Esophagus (tissue), 2 donors: ENCODE data around the gene PLAAT3. TPM values are rescaled to one million over a fixed set of nuclear protein-coding genes. Genes with fewer than 3 reads are reported as not detected.
"Not testable (repeated sequence)": the region's sequence is repeated elsewhere in the genome, so short reads cannot be mapped to it uniquely, and the experiment has no call there.

Source experiments
- H3K27ac ChIP-seq, 2 donors: one replicate each; pipeline ENCODE4 v1.5.1; 2013; ENCODE audit warnings: low read depth in 2 of 2, mild to moderate bottlenecking in 2 of 2, inconsistent platforms in 1 of 2, low read length in 1 of 2, moderate library complexity in 1 of 2
- H3K27me3 ChIP-seq, 2 donors: one replicate each; pipeline ENCODE4 v1.6.1; 2013; ENCODE audit warnings: low read length in 2 of 2, control low read depth in 1 of 2, mild to moderate bottlenecking in 1 of 2; ENCODE audit not compliant: insufficient read depth in 2 of 2, control insufficient read depth in 1 of 2
- H3K36me3 ChIP-seq, 2 donors: one replicate each; pipeline ENCODE4 v1.6.1; 2013; ENCODE audit warnings: low read length in 1 of 2; ENCODE audit not compliant: control insufficient read depth in 2 of 2, insufficient read depth in 2 of 2
- H3K4me1 ChIP-seq, 2 donors: one replicate each; pipeline ENCODE4 v1.6.1; 2013; ENCODE audit warnings: low read length in 1 of 2; ENCODE audit not compliant: control insufficient read depth in 2 of 2, insufficient read depth in 2 of 2
- H3K4me3 ChIP-seq, 2 donors: one replicate each; pipeline ENCODE4 v1.5.1; 2013; ENCODE audit warnings: low read length in 2 of 2, mild to moderate bottlenecking in 2 of 2, low read depth in 1 of 2, moderate library complexity in 1 of 2
- H3K9me3 ChIP-seq, 2 donors: one replicate each; pipeline ENCODE4 v1.6.1; 2013; ENCODE audit warnings: mild to moderate bottlenecking in 2 of 2, low read depth in 1 of 2, low read length in 1 of 2, moderate library complexity in 1 of 2; ENCODE audit not compliant: control insufficient read depth in 2 of 2, insufficient read depth in 1 of 2
- WGBS, 2 donors: extraction: QIAGEN DNeasy Blood & Tissue Kit; methylation state at CpG; one replicate each; pipeline ENCODE4 v1.1.7; 2013; 5-methylcytosine and 5-hydroxymethylcytosine counted together
- polyA plus RNA-seq, 2 donors: library from polyadenylated mRNA; stranded (reverse); fragments of 200-250 nt; gene quantifications; one replicate each; pipeline ENCODE4 v1.2.3, GENCODE V29; 2013
- donor health status: healthy with polysubstance abuse.
- donor health status: Bipolar disorder and iron deficiency.

The PLAAT3 gene
- polyA plus RNA-seq, 2 donors: 3.1 to 8.9 TPM

DNA sequence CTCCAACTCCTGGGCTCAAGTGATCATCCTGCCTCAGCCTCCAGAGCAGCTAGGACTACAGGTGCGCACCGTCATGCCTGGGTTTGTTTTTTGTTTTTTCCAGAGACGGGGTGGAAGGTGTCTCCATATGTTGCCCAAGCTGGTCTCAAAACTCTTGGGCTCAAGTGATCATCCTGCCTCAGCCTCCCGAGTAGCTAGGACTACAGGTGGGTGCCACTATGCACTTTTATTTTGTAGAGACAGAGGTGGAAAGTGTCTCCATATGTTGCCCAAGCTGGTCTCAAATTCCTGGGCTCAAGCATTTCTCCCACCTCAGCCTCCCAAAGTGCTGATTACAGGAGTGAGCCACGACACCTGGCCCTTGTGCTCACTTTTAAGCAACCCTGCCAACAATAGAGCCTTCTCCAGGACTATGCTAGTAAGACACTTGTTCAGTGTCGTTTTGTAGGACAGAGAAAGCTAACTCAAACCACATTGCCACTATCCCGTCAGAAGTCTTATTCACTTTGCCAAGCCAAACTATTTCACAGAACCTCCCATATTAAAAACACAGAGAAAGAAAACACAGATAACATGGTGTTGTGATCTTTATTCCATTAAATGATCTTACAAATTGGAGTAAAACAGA lies 9.4 kb upstream of the PLAAT3 start:
- H3K4me1 ChIP-seq: no peaks in the 10 kb centered on the region
- no peaks in the 10 kb centered on the region for H3K27me3 ChIP-seq
- no peak overlapping the region for H3K27ac ChIP-seq
- no peak overlapping the region for H3K4me3 ChIP-seq
- WGBS, 2 donors: 52 to 58% methylated on average over 7 of the region's 7 CpGs
- H3K36me3 ChIP-seq: no peaks in the 10 kb centered on the region
- H3K9me3 ChIP-seq: no peaks in the 10 kb centered on the region

DNA sequence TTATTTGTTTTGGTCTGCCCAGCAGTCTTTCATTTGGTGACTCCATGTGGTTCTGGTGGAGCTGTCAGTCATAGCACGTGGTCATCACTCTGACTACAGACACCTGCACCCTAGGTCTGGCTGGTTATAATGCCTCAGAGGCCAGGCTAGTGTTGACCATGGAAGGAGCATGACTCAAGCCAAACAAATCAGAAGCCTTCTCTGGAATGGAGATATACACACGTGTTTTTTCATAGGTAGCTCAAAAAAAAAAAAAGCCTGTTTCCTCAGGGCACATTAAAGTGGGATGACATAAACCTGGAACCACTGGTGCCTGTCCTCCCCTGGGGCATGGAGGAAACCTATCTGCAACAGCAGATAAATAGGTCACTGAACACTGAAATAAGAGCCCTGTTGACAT lies 8.1 kb upstream of the PLAAT3 start:
- WGBS, 2 donors: 36 to 38% methylated on average over 2 of the region's 2 CpGs
- no peaks in the 10 kb centered on the region for H3K27me3 ChIP-seq
- no peaks in the 10 kb centered on the region for H3K9me3 ChIP-seq
- no peaks in the 10 kb centered on the region for H3K4me1 ChIP-seq
- H3K36me3 ChIP-seq: no peaks in the 10 kb centered on the region
- H3K27ac ChIP-seq: no peak overlapping the region
- H3K4me3 ChIP-seq: no peak overlapping the region

DNA sequence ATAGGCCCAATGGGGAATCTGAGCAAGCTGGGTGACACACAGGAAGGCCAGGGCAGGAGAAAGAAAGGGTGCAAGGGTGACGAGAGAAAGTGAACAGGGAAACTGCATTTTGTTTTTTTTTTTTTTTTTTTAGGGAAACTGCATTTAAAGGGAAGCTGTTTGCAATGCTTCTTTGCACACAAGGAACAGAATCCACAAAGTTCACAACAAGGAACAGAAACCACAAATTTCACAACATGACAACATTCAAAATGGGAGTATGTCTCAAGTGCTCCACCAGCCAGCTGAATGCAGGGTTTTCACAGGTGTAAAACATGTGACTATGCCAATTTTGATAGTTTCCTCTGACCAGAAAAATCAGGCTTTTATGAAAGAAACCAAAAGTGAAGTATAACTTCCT lies 6.8 kb upstream of the PLAAT3 start:
- Histone ChIP-seq H3K9me3 (no peaks in the 10 kb centered on the region), H3K27me3 (no peaks in the 10 kb centered on the region), H3K27ac (no peak overlapping the region), H3K4me1 (no peaks in the 10 kb centered on the region), H3K36me3 (no peaks in the 10 kb centered on the region), H3K4me3 (no peak overlapping the region)
- 82 to 85% methylated on average over 1 of the region's 1 CpG for WGBS, 2 donors

DNA sequence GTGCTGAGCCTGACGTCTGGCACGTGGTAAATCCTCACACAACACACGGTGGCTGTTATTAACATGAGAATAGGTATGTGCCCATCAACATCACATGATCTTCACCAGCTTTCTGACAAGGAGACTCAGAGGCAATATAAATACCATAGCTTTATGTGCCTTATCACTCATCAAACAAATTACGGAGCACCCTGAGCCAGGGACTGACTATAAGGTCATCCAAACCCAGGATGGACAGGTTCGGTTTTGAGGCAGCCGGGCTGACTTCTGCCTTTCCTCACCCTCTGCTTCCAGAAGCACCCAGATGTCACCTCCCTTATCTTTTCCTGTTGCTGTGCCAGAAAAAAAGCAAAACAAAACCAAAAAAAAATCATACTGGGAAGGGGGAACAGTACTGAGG lies 5.7 kb upstream of the PLAAT3 start:
- Histone ChIP-seq H3K4me3 (no peak overlapping the region), H3K36me3 (no peaks in the 10 kb centered on the region), H3K9me3 (no peaks in the 10 kb centered on the region), H3K27ac (no peak overlapping the region), H3K27me3 (no peaks in the 10 kb centered on the region), H3K4me1 (no peaks in the 10 kb centered on the region)
- 58 to 73% methylated on average over 6 of the region's 6 CpGs for WGBS, 2 donors

DNA sequence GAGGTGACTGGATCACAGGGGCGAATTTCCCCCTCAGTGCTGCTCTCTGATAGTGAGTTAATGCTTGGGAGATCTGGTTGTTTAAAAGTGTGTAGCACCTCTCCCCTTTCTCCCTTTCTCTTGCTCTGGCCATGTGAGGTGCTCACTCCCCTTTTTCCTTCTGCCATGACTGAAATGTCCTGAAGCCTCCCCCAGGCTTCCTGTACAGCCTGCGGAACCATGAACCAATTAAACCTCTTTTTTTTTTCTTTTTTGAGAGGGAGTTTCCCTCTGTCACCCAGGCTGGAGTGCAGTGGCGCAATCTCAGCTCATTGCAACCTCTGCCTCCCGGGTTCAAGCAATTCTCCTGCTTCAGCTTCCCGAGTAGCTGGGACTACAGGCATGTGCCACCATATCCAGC lies 3.5 kb upstream of the PLAAT3 start:
- H3K9me3 ChIP-seq, H3K36me3 ChIP-seq, H3K27ac ChIP-seq, H3K4me1 ChIP-seq, H3K4me3 ChIP-seq, H3K27me3 ChIP-seq: not testable (repeated sequence)
- 92 to 93% methylated on average over 5 of the region's 5 CpGs for WGBS, 2 donors

DNA sequence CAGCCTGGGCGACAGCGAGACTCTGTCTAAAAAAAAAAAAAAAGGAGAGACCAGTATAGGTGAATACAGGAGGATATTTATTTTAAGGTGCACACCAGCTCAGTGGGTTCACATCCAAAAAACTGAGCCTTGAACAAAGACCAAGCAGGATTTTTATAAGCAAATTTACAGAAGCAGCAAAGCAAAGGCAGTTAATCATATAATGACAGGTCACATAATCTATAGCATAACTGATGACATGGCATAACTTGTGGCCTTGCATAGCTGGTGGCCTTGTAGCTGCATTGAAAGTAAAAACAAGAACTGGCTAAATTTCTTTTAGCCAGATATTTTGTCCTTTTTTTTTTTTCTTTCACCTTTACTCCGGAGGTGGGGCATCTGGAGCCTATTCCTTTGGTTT lies 2.7 kb upstream of the PLAAT3 start:
- H3K36me3 ChIP-seq: no peaks in the 10 kb centered on the region
- no peak overlapping the region for H3K4me3 ChIP-seq
- no peaks in the 10 kb centered on the region for H3K4me1 ChIP-seq
- H3K27ac ChIP-seq: no peak overlapping the region
- no peaks in the 10 kb centered on the region for H3K9me3 ChIP-seq
- 60 to 83% methylated on average over 1 to 3 of the region's 3 CpGs for WGBS, 2 donors
- no peaks in the 10 kb centered on the region for H3K27me3 ChIP-seq

DNA sequence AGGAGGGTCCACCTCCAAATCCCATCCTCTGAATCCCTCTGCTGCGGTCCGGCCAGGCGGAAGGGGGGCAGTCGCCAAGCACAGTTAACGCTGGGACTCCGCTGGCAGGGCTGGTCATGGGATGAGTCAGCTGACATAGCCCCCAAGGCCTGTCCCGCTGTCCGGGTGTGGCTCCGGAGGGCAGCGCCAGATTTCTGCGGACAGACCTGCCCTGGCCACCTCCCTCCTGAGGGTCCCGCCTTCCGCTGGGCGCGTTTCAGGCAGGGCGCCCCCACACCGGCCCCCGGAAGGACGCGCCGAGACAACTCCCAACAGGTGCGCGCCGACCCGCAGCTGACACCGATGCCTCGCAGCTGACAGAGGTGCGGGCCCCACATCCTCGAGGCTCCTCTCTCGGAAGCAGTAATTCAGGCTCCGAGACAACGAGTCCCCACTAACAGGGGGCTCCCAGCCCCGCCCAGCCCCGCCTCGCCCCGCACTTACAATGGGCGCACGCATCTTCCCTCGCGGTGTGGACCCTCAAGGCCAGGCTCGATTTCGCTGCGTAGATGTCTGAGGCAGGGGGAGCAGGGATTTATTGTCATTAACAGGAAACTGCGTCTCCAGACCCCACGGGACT lies 607 bp downstream of the PLAAT3 start:
- Histone ChIP-seq H3K36me3 (no peaks in the 10 kb centered on the region), H3K9me3 (no peaks in the 10 kb centered on the region), H3K4me3 (peak overlapping the region; percentile 46 to 53), H3K4me1 (no peaks in the 10 kb centered on the region), H3K27me3 (no peaks in the 10 kb centered on the region), H3K27ac (peak overlapping the region; percentile 24 to 56)
- WGBS, 2 donors: 1 to 2% methylated on average over 45 of the region's 45 CpGs

DNA sequence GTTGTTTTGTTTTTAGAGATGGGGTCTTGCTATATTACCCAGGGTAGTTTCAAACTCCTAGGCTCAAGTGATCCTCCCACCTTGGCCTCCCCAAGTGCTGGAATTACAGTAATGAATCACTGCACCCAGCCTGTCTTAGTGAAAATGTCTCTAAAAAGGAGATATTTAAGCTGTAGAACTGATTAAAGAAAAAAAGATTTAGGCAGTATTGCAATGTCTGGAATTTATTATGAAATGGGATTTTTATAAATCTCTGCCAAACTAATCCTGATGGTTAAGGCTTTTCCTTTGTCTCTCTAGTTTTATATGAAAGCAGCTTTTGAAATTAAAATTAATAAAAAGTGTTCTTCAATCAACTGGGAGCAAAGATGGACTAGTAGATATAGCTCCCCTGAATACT lies 2.1 kb downstream of the PLAAT3 start:
- no peak overlapping the region for H3K27ac ChIP-seq
- H3K36me3 ChIP-seq: no peaks in the 10 kb centered on the region
- H3K9me3 ChIP-seq: no peaks in the 10 kb centered on the region
- H3K4me1 ChIP-seq: no peaks in the 10 kb centered on the region
- no peaks in the 10 kb centered on the region for H3K27me3 ChIP-seq
- no peak overlapping the region for H3K4me3 ChIP-seq

DNA sequence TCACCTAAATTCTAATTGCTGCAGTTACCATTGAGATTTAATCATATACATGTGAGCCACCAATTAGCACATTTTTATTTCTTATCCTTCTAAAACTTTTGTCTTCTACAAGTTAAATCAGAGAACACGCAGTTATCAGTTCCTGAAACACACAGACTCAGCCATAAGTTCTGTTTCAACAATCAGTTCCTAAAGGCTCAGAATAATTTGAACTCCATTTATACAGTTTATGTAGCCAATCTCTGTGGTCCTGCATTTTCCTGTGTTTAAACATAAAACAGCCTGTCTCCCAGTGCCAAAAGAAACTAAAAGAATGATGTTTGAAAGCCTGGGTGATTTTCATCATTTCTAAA lies 2.9 kb downstream of the PLAAT3 start:
- 83 to 88% methylated on average over 1 of the region's 1 CpG for WGBS, 2 donors

DNA sequence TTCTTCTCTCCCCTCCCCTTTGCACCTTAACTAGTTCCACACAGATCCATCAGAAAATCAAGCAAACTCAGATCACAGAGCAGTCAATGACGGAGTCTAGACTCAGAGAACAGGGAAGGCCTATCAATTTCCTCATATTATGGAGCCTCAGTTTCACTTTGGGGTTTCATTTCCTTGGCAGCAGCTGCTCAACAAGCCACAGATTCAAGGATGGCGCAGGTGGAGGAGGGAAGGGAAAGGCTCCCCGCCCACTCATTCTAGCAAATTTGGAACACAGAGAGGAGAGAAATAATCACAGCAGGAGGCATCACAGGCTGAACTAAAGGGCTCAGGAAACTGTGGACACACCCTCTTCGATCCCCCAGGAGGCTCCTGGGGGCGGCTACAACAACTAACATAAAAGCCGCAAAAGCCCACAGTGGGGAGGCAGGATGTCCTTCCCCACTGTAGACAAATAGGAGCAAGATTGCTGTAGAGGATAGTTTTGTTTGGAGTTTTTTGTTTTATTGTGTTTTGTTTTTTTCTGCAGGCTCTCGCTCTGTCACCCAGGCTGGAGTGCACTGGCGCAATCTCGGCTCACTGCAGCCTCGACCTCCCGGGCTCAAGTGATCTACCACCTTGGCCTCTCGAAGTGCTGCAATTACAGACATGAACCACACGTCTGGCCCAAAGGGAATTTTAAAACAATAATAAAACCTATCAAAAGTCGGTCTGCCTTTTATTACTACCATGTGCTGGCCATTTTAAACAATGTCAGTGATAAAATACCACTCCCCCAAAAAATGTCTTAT lies 3.4 kb downstream of the PLAAT3 start:
- H3K27ac ChIP-seq: no peak overlapping the region
- H3K4me3 ChIP-seq: no peak overlapping the region
- no peaks in the 10 kb centered on the region for H3K36me3 ChIP-seq
- H3K9me3 ChIP-seq: no peaks in the 10 kb centered on the region
- no peaks in the 10 kb centered on the region for H3K4me1 ChIP-seq
- H3K27me3 ChIP-seq: no peaks in the 10 kb centered on the region
- 74 to 79% methylated on average over 14 of the region's 14 CpGs for WGBS, 2 donors

More for the DNA sequence above, 2.9 kb downstream of the PLAAT3 start:
- Histone ChIP-seq H3K4me1 (no peaks in the 10 kb centered on the region), H3K4me3 (no peak overlapping the region), H3K36me3 (no peaks in the 10 kb centered on the region), H3K27ac (no peak overlapping the region), H3K9me3 (no peaks in the 10 kb centered on the region), H3K27me3 (no peaks in the 10 kb centered on the region)
